GM10266 (cell line): ENCODE measurements around the gene XPNPEP3.

Experiments
- DNase-seq: peaks from one replicate; pipeline ENCODE4 v3.0.0; 2012; ENCODE audit errors: extremely low spot score
- CTCF ChIP-seq: IDR thresholded peaks from 2 replicates; pipeline ENCODE4 v1.5.1; 2012; ENCODE audit warnings: mild to moderate bottlenecking, low read depth; ENCODE audit not compliant: control insufficient read depth, insufficient read depth; ENCODE audit errors: missing control alignments

XPNPEP3 gene

GRCh38 chr22:40965936-40966725 lies 109.2 kb downstream of the XPNPEP3 start:
- no peak for TF ChIP-seq CTCF
- no peak for DNase-seq

GRCh38 chr22:40966726-40967085 lies 109.8 kb downstream of the XPNPEP3 start:
- TF ChIP-seq CTCF, result no peak

GRCh38 chr22:40967111-40967760 lies 110.3 kb downstream of the XPNPEP3 start:
- no peak for TF ChIP-seq CTCF
- no peak for DNase-seq

More at GRCh38 chr22:40966726-40967085, 109.8 kb downstream of the XPNPEP3 start:
- no peak for DNase-seq

- no peak for DNase-seq
- TF ChIP-seq CTCF, result no peak
Measured at GRCh38 chr22:40972587-40972986, 115.6 kb downstream of the XPNPEP3 start.

GRCh38 chr22:40973144-40973543 lies 116.2 kb downstream of the XPNPEP3 start:
- DNase-seq, result no peak
- TF ChIP-seq CTCF, result no peak

GRCh38 chr22:40975366-40975765 lies 118.4 kb downstream of the XPNPEP3 start:
- DNase-seq, result no peak
- no peak for TF ChIP-seq CTCF
